ENCODE measurements around the gene SLC2A13.

SLC2A13 gene

DNA sequence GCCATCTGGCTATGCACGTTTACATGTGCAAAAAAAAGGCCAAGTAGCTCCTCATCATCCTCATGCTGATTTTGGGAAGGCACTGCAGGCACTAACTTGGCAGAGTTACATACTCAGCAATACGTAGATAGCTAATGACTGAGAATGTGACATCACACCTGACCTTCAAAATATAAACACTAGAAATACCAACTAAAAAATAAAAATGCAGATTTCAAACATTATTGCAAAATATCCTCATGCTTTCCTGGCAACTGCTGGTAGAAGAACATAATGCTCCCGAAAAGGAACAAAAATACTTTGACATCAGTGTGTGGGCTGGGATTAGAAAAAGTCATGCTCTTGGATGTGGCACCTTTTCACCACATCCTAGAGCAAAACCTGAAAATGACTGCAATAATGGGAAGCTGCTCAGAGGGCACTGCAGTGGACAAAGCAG, 333.0 kb downstream of the SLC2A13 start:
- H3K4me1 ChIP-seq (ENCODE audit: control insufficient read depth in 1 of 2, insufficient read depth in 1 of 2, low read depth in 1 of 2, low read length in 1 of 2), result no peaks in the 10 kb centered on the region
- H3K4me3 ChIP-seq (ENCODE audit: low read depth in 1 of 2, low read length in 1 of 2), result no peak overlapping the region
- H3K27me3 ChIP-seq, result no peaks in the 10 kb centered on the region
- H3K36me3 ChIP-seq, result no peaks in the 10 kb centered on the region
- no peak overlapping the region for H3K27ac ChIP-seq
- no peaks in the 10 kb centered on the region for H3K9me3 ChIP-seq
- no peak for TF ChIP-seq CTCF (IDR thresholded peaks at IDR 0.05)

DNA sequence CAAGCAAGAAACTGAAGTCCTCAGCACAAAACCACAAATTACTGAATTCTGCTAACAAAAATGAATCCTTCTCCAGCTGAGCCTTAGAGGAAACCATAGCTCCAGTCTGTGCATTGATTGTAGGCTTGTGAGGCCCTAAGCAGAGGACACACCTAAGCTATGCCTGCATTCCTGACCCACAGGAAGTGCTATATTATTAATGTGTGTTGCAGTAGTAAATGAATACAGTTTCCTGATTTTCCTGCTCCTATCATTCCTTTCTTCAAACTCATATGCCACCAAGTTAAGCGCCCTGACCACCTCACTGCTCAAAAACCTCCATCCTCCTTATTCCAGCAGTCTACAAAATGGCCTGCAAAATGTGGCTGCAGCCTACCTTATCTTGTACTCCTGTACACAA, 334.4 kb downstream of the SLC2A13 start:
- no peak overlapping the region for H3K27ac ChIP-seq
- no peaks in the 10 kb centered on the region for H3K9me3 ChIP-seq
- TF ChIP-seq CTCF (IDR thresholded peaks at IDR 0.05), result no peak
- H3K4me1 ChIP-seq (ENCODE audit: control insufficient read depth in 1 of 2, insufficient read depth in 1 of 2, low read depth in 1 of 2, low read length in 1 of 2), result no peaks in the 10 kb centered on the region
- no peaks in the 10 kb centered on the region for H3K36me3 ChIP-seq
- H3K4me3 ChIP-seq (ENCODE audit: low read depth in 1 of 2, low read length in 1 of 2), result no peak overlapping the region
- H3K27me3 ChIP-seq, result no peaks in the 10 kb centered on the region

DNA sequence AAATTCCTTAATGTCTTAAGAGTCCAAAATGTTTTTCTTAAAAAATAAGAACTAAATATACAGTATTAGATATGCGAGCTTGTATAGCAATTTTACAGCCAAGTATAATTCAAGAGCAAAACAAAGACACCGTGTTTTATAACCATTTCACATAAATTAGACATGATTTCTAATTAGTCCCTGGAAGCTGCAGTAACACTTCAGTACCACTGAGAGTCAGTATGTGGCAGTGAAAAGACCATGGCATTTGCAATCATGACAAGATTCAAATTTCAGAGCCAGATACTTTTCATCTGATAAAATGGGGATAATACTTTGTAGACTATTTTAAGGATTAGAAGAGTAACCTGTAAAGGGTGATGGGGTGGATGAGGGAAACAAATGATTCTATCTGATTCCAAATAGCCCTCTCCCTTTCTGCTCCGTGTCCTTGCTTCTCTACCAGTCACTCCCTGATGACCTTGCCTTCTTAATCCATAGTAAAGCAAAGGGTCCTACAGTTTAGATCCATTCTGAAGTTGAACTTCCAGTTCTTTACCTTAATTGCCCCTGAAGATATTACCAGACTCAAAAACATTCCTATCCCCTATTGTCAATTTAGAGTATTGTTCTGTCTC, 340.8 kb downstream of the SLC2A13 start:
- no peak for TF ChIP-seq CTCF (IDR thresholded peaks at IDR 0.05)
- no peaks in the 10 kb centered on the region for H3K36me3 ChIP-seq
- H3K4me3 ChIP-seq (ENCODE audit: low read depth in 1 of 2, low read length in 1 of 2), result no peak overlapping the region
- no peaks in the 10 kb centered on the region for H3K4me1 ChIP-seq (ENCODE audit: control insufficient read depth in 1 of 2, insufficient read depth in 1 of 2, low read depth in 1 of 2, low read length in 1 of 2)
- no peaks in the 10 kb centered on the region for H3K9me3 ChIP-seq
- H3K27me3 ChIP-seq, result no peaks in the 10 kb centered on the region
- no peak overlapping the region for H3K27ac ChIP-seq

- H3K9me3 ChIP-seq, result no peaks in the 10 kb centered on the region
- TF ChIP-seq CTCF (IDR thresholded peaks at IDR 0.05), result no peak
Observed at GRCh38 chr12:39763890-39764169, 342.1 kb downstream of the SLC2A13 start.

DNA sequence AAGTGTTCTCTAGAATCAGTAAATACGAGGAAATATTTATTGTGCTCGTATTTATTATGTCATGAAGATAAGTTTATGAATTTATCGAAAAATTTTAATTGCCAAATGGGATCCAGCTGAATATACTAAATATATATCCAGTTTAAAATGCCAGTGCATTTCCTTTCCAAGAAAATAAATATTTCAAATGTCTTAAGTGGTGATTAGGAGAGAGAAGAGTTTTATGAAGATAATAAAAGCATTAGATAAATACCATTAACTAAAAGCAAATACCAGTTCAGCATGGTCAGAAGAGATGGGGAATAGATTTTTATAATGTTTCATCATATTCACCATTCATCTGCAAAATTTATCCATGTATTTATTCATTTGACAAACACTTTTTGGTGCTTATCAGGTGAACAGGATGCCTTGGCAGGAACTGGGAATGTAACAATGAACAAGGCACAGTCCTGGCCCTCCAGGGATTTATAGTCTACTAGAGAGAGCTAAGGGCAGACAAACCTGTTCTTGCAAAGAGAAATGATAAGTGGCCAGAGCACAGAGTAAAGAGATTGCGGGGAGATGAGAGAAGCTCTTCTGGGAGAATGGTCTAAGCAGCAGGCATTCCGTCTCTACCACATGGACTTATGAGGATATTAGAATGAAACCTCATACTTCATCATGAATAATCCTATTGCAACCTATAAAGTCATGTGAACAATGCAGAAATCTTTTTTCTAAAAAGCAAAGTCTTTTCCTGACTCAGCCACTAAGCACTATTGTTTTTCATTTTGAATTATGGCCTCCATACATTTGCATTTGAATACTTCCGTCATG, 342.6 kb downstream of the SLC2A13 start:
- Histone ChIP-seq H3K36me3 (no peaks in the 10 kb centered on the region), H3K27me3 (no peaks in the 10 kb centered on the region)
- TF ChIP-seq CTCF (IDR thresholded peaks at IDR 0.05), result no peak

More at GRCh38 chr12:39763890-39764169, 342.1 kb downstream of the SLC2A13 start:
- no peaks in the 10 kb centered on the region for H3K4me1 ChIP-seq (ENCODE audit: control insufficient read depth in 1 of 2, insufficient read depth in 1 of 2, low read depth in 1 of 2, low read length in 1 of 2)
- H3K27ac ChIP-seq, result no peak overlapping the region
- no peak overlapping the region for H3K4me3 ChIP-seq (ENCODE audit: low read depth in 1 of 2, low read length in 1 of 2)
- no peaks in the 10 kb centered on the region for H3K36me3 ChIP-seq
- no peaks in the 10 kb centered on the region for H3K27me3 ChIP-seq

More for the DNA sequence above, 342.6 kb downstream of the SLC2A13 start:
- no peak overlapping the region for H3K4me3 ChIP-seq (ENCODE audit: low read depth in 1 of 2, low read length in 1 of 2)
- no peaks in the 10 kb centered on the region for H3K4me1 ChIP-seq (ENCODE audit: control insufficient read depth in 1 of 2, insufficient read depth in 1 of 2, low read depth in 1 of 2, low read length in 1 of 2)
- H3K27ac ChIP-seq, result no peak overlapping the region
- H3K9me3 ChIP-seq, result no peaks in the 10 kb centered on the region
